DMS53 treated with DMSO at 0.1 percent for 48 hours (cell line): Measurements from ENCODE around the gene HACD3.
"Not testable (repeated sequence)": the region's sequence is repeated elsewhere in the genome, so short reads cannot be mapped to it uniquely, and the experiment has no call there.

Source experiments
- DNase-seq: peaks from one replicate; lab custom pipeline; 2025; ENCODE audit not compliant: unreplicated experiment; lab: John Stamatoyannopoulos, UW

The HACD3 gene

DNA sequence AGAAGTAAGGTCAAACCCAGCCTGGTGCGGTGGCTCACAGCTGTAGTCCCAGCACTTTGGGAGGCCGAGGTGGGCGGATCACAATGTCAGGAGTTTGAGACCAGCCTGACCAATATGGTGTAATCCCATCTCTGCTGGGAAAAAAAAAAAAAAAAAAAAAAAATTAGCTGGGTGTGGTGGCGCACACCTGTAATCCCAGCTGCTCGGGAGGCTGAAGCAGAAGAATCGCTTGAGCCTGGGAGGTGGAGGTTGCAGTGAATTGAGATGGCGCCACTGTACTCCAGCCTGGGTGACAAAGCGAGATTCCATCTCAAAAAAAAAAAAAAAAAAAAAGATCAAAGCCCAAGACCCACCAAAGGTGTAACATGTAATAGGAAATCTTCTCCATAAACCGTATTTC is 19.0 kb downstream of the HACD3 start:
- DNase-seq: not testable (repeated sequence)

DNA sequence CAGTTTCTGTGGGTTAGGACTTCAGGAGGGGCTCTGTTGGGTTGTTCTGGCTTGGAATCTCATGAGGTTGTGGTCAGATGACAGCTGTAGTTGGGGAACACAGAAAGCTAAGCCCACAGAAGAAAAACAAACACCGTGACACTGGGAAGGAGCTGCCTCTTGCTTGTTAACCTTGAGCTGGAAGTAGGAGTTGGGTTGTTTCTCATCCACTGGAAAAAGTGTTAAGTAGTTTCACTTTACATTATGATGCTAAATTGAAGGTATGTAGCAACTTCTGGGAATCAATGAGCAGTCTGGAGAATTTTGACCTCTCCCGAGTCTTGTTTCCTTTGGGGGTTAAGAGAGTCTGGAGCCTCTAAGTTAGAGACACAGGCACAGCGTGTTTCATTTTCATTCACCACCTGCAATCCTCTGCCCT is 20.4 kb downstream of the HACD3 start:
- DNase-seq: no peak

DNA sequence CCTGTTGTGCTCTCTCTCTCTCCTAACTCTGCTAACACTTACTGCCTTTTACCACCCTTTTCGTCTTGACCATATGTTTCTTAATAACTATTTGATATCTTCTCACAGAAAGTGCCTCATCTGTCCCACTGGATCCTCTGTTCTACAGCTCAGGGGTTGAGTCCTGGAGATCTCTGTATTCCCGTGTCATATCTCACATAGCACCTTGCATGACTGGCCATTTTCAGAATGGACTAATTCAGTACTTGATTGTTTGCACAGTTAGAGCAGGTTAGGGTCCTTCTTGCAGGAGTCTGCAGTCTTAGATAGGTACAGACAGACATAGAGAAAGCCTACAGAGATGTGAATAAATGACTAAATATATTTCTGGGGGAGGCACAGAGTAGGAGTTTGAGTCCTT is 20.9 kb downstream of the HACD3 start:
- no peak for DNase-seq

DNA sequence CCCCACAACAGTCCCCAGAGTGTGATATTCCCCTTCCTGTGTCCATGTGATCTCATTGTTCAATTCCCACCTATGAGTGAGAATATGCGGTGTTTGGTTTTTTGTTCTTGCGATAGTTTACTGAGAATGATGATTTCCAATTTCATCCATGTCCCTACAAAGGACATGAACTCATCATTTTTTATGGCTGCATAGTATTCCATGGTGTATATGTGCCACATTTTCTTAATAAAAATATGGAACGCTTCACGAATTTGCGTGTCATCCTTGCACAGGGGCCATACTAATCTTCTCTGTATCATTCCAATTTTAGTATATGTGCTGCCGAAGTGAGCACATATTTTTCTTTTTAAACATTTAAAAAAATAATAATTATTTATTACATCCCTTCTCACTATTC is 22.6 kb downstream of the HACD3 start:
- DNase-seq: not testable (repeated sequence)

DNA sequence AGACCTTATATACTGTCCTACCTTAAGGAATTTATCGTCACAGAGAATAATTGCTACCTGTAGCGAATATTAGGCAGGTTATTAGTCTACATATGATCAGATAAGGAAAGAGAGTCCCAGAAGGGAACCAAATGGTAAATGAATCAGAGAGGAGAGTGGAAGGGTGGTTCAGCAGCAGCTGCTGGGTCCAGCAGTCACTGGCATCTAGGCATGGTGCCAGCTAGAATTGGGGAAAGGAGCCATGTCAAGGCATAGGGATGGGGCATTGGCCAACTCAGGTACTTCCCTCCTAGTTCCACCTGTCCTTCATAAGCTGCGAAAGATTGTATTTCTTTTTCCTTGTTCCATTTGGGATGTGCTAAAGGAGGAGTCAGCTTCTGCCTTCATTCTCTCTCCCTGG is 23.4 kb downstream of the HACD3 start:
- DNase-seq: no peak

DNA sequence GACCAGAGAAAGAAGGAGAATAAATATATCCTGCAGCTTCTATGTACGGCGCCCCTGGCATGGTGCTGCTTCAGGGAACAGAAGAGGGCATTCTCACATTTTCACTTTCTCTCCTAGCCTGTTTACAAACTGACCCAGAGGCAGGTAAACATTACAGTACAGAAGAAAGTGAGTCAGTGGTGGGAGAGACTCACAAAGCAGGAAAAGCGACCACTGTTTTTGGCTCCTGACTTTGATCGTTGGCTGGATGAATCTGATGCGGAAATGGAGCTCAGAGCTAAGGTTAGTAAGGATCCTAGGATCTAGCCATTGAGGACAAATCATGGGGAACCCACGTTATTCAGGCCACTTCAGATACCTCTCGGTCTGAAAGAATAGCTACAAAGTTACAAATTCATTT is 26.4 kb downstream of the HACD3 start:
- no peak for DNase-seq

DNA sequence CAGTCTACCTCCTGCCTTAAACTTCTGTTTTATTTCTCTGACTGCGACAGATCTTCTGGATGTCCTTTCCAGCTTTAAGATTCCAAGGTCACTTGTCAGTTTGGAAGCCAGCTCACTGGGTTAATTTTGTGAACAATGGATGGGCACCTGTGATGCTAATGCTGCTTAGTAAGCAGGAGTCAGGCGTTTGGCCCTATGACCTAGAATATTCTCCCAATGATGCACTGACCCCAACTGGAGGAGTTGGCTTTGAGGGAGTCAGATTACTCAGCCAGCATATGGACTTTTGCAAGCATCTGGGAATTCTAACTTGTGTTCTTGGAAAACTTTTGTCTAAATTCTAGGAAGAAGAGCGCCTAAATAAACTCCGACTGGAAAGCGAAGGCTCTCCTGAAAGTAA is 28.1 kb downstream of the HACD3 start:
- DNase-seq: no peak

DNA sequence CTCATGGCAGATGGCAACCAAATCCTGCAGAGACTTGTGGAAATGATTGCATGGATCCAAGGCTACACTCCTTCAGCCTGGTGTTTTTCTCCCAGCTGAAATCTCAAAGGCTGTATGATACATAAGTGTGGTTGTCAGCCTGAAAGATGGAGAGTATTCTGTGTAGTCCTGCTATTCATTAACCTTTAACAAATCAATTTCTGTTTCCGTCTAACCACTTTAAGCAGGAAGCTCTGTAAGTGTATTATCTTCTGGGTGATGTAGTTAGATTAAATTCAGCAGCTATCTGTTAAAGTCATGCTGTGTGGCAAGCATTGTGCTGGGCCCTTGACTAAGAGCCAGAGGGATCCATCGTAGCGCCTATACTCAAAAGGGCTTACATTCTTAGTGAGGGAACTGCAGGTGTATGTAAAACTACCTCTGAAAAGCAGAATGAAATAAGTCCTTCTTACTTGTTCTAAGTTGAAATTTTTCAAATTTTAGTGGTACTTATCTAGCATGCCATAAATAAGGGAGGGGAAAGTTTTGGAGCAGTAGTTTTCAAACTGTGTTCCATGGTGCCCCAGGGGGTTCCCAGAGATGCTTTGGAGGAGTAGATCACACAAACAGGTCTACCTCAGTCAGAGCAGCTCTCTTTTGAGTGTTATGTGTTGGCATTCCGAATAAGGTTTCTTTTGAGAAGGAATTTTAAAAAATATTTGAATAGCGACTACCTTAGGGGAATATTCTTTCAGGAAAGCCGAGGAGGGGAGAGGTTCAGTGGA is 28.9 kb downstream of the HACD3 start:
- no peak for DNase-seq

DNA sequence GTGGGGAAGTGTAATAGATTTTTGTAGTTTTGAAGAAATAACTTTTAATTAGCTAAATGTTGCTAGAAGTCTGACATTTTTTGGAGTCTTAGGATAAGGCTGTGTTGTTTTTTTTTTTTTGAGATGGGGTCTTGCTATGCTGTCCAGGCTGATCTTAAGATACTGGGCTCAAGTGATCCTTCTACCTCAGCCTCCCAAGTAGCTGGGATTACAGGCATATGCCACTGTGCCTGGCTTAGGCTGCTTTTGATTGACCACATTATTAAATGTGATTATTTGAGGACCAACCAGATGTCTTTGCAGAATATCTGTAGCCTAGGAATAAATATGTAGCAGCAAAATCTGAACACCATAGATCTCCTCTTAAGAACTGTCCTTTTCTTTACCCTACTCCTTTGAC is 29.7 kb downstream of the HACD3 start:
- no peak for DNase-seq

DNA sequence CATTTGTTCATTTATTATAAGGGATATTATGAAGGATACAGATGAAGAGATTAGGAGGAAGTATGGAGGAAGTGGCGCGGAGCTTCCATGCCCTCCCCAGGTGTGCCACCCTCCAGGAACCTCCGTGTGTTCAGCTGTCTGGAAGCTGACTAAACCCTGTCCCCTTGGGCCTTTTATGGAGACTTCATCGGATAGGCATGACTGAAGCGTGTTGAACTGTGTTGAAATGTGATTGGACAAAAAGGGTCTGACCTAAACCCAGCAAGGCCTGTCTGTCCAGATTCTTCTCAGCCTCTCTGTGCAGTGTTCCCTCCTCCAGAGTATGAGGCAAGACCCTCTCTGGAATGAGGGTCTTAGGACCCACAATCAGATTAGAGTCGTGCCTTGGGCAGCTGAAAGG is 31.7 kb downstream of the HACD3 start:
- no peak for DNase-seq

DNA sequence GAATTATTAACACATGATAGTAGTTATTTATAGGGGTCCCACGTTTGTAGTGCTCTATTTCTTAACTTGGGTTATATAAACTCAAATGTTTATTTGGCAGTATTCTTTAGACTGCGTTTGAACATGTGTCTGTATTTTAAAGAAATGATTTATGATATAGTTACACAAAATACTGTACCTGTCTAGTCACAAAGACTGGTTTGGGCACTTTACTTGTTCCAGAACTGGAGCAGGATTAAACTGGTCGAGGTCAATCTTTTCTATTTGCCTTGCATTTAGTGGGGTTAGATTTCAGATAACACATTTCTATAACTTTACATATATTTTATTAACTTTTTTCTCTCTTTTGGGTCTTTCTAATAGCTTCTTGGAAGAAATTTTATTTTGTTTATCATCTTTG is 39.5 kb downstream of the HACD3 start:
- no peak for DNase-seq

DNA sequence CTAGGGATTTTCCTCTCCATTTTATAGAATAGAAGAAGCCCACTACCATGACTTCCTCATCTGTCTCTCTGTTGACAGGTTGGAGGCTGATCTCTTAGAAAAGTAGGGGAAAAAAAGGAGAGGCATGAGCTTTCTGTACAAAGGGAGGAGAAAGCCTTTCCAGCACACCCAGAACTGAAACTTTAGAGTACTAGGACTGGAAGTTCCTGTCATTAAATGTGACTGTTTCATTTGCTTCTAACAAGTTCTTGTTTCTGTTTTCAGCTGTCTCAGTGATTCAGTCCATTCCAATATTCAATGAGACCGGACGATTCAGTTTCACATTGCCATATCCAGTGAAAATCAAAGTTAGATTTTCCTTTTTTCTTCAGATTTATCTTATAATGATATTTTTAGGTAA is 41.7 kb downstream of the HACD3 start:
- no peak for DNase-seq

DNA sequence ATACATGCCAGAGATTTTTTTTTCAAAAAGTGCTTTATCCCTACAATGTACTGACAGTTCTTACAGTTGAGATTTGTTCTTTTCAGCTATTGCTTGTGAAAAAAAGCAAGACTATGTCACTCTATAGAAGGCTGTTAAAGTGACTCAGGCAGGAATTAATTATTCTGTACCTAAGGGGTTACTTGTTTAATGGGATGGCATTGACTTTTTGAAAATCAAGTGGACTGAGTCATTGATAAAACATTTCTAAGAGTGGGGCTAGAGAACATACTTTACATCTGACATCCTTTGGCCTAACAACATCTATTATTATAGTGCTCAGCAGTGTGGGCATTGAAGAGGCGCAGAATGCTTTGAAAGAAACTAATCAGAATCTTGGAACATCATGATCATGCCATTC is 46.4 kb downstream of the HACD3 start:
- no peak for DNase-seq

DNA sequence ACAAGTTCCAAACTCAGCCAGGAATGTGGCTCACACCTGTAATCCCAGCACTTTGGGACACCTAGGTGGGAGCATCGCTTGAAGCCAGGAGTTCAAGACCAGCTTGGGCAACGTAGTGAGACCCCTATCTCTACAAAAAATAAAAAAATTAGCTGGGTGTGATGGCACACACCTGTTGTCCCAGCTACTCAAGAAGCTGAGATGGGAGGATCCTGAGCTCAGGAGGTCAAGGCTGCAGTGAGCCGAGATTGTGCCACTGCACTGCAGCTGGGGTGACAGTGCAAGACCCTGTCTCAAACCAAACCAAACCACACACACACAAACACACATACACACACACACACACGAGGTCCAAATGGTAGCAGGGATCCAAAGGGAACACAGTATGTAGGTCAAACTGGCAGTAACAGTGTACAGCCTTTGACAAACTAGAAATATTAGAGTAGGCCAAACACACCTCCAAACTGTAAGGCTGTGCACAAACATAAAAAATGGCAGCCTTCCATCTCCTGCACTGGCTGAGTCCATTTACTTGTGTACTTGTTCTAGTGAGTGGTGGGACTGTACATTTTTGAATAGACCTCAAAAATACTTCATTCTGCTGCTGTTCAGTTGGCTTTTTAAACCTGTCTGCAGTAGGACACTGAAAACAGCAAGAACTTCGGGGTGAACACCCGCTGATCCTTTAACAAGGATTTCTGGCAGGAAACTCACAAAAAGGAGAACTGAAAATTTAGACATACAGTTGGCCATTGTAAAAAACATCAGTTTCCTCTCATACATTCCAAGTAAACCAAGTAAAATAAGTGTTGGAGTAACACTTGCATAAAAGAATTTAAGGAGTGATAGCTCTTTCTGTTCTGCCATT is 47.1 kb downstream of the HACD3 start:
- DNase-seq: no peak

DNA sequence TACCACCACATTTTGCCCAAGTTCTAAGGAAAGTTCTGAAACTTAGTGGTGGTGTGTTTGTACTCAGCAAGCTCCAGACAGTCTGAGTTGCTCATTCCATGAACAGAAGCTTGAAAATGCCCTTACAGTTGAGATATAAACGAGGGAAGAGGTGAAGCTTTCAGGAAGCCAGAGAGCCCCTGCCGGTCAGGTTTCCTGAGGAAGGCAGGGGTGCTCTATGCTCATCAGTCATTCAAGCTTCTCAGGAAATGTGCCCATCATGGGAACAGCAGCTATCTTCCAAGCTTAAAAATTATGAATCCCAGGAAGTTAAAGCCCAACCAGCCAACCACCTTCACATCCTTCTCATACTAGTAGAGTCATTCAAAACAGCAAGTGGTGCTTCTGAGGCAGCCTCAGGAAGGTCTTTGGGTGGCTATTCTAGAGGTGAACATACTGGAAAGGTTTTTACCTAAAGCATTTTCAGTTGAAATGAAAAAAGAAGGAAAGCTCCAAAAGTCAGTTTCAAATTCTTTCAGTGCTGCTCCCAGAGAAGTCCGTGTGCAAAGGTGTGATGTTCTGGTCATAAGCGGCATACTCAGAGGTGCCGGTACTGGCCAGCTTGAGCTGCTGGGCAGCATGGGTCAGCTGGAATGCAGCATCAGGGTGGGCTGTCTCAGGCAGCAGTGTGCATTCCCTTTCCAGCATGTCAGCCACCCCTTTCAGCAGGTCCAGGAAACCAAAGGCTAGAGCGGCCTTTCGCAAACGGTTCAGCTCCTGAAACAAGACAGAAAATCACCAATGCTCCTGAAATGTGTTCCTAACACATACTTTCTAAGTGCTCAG is 48.9 kb downstream of the HACD3 start:
- DNase-seq: no peak

DNA sequence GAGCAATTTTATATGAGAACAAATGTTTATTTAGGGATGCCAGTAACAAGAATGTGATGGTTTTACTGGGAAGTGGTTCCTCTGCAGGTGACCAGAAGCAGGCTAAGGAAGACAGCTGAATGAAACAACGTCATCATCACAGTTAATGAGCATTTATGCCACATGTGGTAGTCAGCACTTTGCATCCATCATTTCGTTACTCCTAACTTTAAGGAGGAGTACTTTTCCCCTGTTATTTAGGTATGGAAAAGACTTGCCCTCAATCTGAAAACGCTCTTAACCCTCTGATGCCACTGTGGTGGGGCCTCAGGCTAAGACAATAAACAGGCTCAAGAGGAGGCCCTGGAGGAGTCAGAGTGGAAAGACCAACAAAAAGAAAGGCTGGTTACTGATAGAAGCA is 49.5 kb downstream of the HACD3 start:
- DNase-seq: no peak

DNA sequence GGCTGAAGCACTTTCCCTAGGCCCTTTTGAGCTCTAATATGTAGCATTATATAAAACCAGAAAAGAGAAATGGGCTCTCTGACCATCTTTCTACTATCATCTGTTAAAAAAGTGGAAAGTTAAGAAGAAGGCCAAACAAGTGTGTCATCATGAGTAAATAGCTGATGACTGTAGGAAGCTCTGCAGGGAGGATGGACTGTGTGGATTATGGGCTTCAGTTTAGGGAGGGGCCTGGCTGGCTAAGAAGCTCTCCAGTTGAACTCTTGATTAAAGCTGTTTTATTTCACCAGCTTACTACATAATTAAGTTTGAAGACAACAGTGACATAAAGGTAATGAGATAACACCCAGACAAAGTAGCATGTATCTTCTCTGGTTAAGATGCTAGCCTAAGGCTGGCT is 50.0 kb downstream of the HACD3 start:
- DNase-seq: no peak

DNA sequence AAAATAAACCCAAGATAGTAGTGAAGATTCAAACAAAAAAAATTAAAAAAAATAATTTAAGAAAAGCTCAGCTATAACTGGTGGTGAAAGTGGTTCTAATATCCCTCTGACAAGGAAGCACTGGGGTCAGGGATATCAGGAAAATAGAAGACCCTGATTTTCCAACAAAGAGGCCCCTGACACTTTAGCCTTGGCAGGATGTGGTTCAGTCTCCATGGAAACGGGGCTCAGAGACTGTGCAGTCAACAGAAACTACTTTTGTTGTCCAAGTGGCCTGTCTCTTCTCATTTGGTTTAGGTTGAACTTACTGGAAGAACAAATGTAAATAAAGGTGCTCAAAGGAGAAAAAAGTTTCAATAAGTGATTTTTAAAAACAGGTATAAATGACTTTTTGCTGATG is 53.4 kb downstream of the HACD3 start:
- DNase-seq: no peak

DNA sequence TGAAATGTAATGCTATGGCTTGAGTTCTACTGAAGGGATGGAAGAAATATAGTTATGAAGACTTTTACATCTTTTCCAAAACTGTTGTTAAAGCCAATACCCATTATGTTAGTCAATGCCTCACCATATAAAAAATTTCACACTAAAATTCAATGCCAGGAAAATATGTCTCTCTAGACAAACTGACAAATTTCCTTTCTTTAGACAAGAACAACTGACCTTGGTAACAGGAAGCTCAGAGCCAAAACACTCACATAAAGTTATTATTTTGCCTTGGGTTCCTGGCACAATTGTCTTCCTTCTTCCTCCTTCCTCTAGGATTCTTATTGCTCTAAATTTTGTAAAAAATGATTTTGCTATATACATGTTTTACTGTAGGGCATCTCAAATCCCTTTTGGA is 54.0 kb downstream of the HACD3 start:
- no peak for DNase-seq

DNA sequence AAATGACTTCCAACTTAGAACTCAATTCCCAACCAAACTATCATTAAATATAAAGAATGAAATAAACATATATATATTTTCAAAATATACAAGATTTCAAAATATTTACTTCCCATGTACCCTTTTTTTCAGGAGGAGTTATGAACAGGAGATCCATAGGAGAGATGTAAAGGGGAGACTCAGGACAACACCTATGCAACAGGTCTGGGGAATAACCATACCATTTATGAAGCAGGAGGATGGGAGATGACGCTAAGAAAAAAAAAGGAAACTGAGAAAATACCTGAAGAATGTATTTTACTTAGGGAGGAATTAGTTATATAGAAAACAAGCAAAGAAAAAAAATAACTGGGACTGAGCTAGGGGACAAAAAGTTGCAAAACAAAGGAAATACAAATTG is 56.8 kb downstream of the HACD3 start:
- DNase-seq: no peak

DNA sequence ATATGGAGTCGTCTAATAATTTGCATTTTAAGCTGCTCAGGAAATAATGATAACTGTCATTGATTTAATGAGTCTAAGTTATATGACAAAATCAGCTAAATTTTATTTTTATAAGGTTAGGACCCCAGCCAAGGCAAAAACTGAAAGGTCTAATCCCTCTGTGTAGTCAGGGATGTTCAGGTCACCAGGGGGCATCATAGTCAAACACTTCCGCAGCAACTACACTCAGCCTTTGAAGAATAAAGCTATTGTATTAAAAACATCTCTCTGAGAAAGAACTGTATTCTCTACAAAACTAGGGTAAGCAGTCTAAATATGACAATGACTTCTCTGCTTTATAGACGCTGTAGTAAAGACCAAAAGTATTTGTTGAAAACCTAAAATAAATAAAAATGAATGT is 65.7 kb downstream of the HACD3 start:
- no peak for DNase-seq

DNA sequence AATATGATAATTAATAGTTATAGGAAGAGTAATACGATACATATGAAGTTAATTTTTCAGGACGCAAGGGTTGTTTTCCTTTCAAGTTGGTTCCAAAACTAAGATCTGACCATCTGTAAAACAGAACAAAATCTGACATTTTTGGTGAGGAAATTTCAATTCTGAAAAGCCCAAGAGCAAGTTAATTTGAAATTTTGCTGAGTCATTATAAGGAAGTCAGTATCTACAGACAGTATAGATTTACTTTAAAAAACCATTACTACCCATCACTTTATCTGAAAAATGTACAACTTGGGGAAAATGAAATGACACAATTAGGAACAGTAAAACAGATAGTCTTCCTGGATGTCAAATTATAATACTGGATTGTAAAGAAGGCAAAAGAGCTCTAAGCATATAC is 68.2 kb downstream of the HACD3 start:
- no peak for DNase-seq
